ENCODE data around the gene FILIP1.

GRCh38 chr6:75249837-75250236, 243.8 kb downstream of the FILIP1 start:
- no peak for TF ChIP-seq CTCF (IDR thresholded peaks at IDR 0.05)
- no peak for TF ChIP-seq USF2 (IDR thresholded peaks at IDR 0.05; ENCODE audit: borderline replicate concordance, low read depth, low read length)
